ENCODE results near the gene ZNF500. TPM values are rescaled to one million over a fixed set of nuclear protein-coding genes. Genes with fewer than 3 reads are reported as not detected.
"Not testable (repeated sequence)": the region's sequence is repeated elsewhere in the genome, so short reads cannot be mapped to it uniquely, and the experiment has no call there.

ZNF500 gene
- total RNA-seq, 4 donors from 2014 or later = 12.6 to 23.3 (median 20.5) TPM

DNA sequence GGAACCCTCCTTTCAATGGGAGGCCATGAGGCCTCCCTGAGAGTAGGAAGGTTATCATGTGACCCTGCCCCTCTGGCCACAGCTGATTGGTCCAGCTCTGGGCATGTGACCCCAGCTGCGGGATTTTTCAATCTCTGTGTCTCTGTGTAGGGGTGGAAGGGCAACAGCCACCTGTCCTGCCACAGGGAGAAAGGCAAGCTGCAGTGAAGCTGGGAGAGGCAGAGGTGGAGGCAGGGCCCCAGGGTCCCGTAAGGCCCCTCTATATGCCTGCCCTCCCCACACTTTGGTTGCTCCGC lies 21.7 kb downstream of the ZNF500 start:
- 86 to 90% methylated on average over 3 of the region's 3 CpGs for WGBS, 2 donors
- H3K4me3 ChIP-seq (ENCODE audit: low read depth, poor library complexity, severe bottlenecking) = no peak overlapping the region
- intact Hi-C loops (cut with DNase I; ENCODE audit: low total_unique reads) = no loop called here
- TF ChIP-seq, protein P1, sequence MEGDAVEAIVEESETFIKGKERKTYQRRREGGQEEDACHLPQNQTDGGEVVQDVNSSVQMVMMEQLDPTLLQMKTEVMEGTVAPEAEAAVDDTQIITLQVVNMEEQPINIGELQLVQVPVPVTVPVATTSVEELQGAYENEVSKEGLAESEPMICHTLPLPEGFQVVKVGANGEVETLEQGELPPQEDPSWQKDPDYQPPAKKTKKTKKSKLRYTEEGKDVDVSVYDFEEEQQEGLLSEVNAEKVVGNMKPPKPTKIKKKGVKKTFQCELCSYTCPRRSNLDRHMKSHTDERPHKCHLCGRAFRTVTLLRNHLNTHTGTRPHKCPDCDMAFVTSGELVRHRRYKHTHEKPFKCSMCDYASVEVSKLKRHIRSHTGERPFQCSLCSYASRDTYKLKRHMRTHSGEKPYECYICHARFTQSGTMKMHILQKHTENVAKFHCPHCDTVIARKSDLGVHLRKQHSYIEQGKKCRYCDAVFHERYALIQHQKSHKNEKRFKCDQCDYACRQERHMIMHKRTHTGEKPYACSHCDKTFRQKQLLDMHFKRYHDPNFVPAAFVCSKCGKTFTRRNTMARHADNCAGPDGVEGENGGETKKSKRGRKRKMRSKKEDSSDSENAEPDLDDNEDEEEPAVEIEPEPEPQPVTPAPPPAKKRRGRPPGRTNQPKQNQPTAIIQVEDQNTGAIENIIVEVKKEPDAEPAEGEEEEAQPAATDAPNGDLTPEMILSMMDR (IDR thresholded peaks at IDR 0.05) = no peak
- no peak for TF ChIP-seq POLR2A (IDR thresholded peaks at IDR 0.05)
- DNase-seq (ENCODE audit: low spot score in 2 of 2) = no peak

DNA sequence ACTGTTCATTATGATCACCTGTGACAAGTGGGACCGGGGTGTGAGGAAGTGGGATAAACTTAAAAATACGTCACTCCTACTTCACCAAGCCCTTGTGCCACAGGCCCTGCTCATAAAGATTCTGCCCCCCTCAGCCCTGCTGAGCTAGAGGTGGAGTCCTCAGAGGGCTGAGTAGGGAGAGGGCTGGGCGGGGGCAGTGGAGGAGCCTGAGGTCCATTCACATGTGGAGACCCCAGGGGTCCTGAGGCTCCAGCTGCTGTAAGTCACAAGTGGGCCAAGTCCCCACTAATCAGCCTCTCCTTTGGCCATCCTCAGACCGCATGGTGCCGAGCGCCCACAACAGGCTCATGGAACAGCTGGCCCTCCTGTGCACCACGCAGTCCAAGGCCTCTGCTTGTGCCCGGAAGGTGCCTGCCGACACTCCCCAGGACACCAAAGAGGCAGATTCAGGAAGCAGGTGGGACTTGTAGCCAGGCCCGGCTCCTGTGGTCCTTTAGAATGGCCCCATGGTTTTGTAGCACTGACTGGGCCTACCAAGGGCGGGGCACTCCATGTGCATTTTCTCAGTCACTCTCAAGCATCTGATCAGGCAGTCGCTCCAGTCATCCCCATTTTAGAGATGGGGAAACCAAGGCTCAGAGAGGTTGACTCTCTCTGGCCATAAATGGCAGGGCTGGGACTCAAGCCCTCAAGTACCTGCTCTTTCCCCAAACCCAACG lies 22.2 kb downstream of the ZNF500 start:
- WGBS, 2 donors = 75 to 77% methylated on average over 9 to 13 of the region's 13 CpGs
- intact Hi-C loops (cut with DNase I; ENCODE audit: low total_unique reads) = no loop called here

DNA sequence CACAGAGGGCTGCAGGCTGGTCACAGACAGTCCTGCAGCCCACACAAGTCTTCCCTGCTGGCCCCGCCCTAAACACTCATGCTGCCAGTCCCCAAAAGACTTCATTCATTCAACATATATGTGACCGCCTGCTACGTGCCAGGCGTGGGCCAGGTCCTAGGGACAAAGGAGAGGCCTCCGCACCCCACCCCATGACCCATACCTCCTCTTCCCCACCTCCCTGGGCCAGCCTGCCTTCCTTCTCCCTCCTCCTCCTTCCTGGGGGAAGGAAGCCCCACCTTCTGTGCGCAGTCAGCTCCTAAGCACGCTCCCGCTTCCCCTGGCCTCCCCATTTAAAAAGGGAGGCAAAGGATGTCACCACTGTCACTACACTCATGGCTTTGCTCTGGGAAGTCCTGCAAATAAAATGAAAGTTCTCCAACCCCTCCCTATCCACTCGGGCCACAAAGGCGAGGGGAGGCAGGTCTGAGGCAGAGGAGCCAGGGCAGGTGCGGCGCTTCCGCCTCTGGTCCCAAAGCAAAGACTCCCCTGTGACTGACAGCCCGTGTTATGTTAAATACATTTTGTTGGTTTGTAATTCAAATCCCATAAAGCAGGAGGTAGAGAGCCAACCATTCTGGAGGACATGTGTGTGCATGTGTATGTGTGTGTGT lies 23.6 kb downstream of the ZNF500 start:
- no peak for DNase-seq (ENCODE audit: low spot score in 2 of 2)
- TF ChIP-seq, protein P1 (IDR thresholded peaks at IDR 0.05) = no peak
- no peak for TF ChIP-seq POLR2A (IDR thresholded peaks at IDR 0.05)
- WGBS, 2 donors = 18 to 28% methylated on average over 14 of the region's 14 CpGs
- intact Hi-C loops (cut with DNase I; ENCODE audit: low total_unique reads) = no loop called here
- H3K4me3 ChIP-seq (ENCODE audit: low read depth, poor library complexity, severe bottlenecking) = no peak overlapping the region

More for the DNA sequence above, 22.2 kb downstream of the ZNF500 start:
- no peak overlapping the region for H3K4me3 ChIP-seq (ENCODE audit: low read depth, poor library complexity, severe bottlenecking)
- no peak for DNase-seq (ENCODE audit: low spot score in 2 of 2)
- TF ChIP-seq, protein P1 (IDR thresholded peaks at IDR 0.05) = no peak
- no peak for TF ChIP-seq POLR2A (IDR thresholded peaks at IDR 0.05)

DNA sequence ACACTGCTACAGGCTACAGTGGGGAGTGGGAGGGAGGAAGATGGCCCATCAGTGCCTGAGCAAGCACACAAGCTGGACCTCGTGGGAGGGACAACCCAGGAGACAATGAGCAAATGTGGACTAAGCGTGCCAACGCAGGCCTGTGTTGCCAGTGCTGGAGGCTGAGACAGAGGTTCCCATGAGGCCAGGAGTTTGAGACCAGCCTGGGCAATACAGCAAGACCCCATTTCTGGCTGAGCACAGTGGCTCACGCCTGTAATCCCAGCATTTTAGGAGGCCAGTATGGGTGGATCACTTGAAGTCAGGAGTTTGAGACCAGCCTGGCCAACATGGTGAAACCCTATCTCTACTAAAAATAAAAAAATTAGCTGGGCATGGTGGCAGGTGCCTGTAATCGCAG lies 28.6 kb downstream of the ZNF500 start:
- intact Hi-C loops (cut with DNase I; ENCODE audit: low total_unique reads); DNase-seq (ENCODE audit: low spot score in 2 of 2): not testable (repeated sequence)
- WGBS, 2 donors = 75 to 80% methylated on average over 5 of the region's 5 CpGs

DNA sequence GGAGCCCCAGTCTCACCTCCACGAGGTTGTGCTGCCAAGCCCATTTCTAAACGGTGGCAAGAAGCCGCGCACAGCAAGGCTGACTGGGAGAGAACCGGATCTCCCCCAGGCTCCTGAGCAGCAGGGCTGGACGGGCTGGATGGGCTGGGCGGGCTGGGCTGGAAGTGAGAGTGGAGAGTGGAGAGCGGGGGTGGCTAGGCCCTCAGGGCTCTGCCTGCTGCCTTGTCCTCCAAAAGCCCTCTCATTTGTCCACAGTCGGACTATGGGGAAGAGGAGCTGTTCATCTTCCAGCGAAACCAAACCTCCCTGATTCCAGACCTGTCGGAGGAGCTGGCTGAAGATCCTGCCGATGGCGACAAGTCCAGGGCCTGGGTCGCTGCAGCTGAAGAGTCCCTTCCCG lies 29.4 kb downstream of the ZNF500 start:
- DNase-seq (ENCODE audit: low spot score in 2 of 2) = no peak
- no peak for TF ChIP-seq POLR2A (IDR thresholded peaks at IDR 0.05)
- TF ChIP-seq, protein P1 (IDR thresholded peaks at IDR 0.05) = no peak
- WGBS, 2 donors = 63 to 71% methylated on average over 14 to 15 of the region's 15 CpGs
- H3K4me3 ChIP-seq (ENCODE audit: low read depth, poor library complexity, severe bottlenecking) = no peak overlapping the region
- intact Hi-C loops (cut with DNase I; ENCODE audit: low total_unique reads) = no loop called here

More for the DNA sequence above, 28.6 kb downstream of the ZNF500 start:
- not testable (repeated sequence) for H3K4me3 ChIP-seq (ENCODE audit: low read depth, poor library complexity, severe bottlenecking)

DNA sequence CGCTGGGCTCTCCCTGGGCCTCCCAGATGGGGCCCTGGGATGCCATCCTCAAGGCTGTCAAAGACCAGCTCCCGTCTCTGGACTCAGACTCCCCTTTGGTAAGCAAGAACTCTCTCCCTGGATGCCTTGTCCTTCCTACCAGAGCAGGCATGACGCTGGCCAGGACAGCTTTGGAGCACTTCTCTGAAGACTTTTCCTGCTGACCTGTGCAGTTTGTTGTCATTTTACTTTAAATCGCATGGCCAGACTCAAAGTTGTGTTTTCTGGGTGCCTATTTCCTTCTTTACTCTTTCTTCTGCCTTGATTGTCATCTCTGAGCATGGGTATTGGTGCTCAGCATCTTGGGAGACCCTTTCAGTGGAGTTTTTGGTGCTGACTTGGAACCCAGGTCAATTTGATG lies 30.4 kb downstream of the ZNF500 start:
- WGBS, 2 donors = 86 to 95% methylated on average over 4 of the region's 4 CpGs
- TF ChIP-seq POLR2A (IDR thresholded peaks at IDR 0.05) = no peak
- TF ChIP-seq, protein P1 (IDR thresholded peaks at IDR 0.05) = no peak
- intact Hi-C loops (cut with DNase I; ENCODE audit: low total_unique reads) = no loop called here

More for the DNA sequence above, 30.4 kb downstream of the ZNF500 start:
- no peak overlapping the region for H3K4me3 ChIP-seq (ENCODE audit: low read depth, poor library complexity, severe bottlenecking)
- DNase-seq (ENCODE audit: low spot score in 2 of 2) = no peak
